Aorta (tissue), 5 donors: ENCODE results near the gene KCNIP3. TPM values are rescaled to one million over a fixed set of nuclear protein-coding genes. Genes with fewer than 3 reads are reported as not detected.

Source experiments
- ATAC-seq: fragments of 200-7000 bp; cut with Tn5 transposase; one replicate; pipeline ENCODE4 v1.9.1; 2022; ENCODE audit warnings: moderate library complexity; ENCODE audit not compliant: low FRiP score
- DNase-seq, 2 donors: peaks; one replicate each; pipeline ENCODE4 v3.0.0-alpha.2; 2020
- H3K27ac ChIP-seq, 2 donors: one replicate each; pipeline ENCODE4 v1.5.1; 2013; ENCODE audit warnings: low read length in 2 of 2, mild to moderate bottlenecking in 2 of 2, moderate library complexity in 2 of 2, control low read depth in 1 of 2, inconsistent platforms in 1 of 2, low read depth in 1 of 2
- H3K27me3 ChIP-seq, 2 donors: one replicate each; pipeline ENCODE4 v1.6.1; 2013; ENCODE audit warnings: control low read depth in 1 of 2, low read length in 1 of 2, mild to moderate bottlenecking in 1 of 2, moderate library complexity in 1 of 2; ENCODE audit not compliant: insufficient read depth in 2 of 2, control insufficient read depth in 1 of 2
- H3K36me3 ChIP-seq, 2 donors: one replicate each; pipeline ENCODE4 v1.6.1; 2013; ENCODE audit warnings: control low read depth in 1 of 2, low read length in 1 of 2, mild to moderate bottlenecking in 1 of 2; ENCODE audit not compliant: insufficient read depth in 2 of 2, control insufficient read depth in 1 of 2
- H3K4me1 ChIP-seq, 2 donors: one replicate each; pipeline ENCODE4 v1.6.1; 2013; ENCODE audit warnings: low read length in 2 of 2, control low read depth in 1 of 2, mild to moderate bottlenecking in 1 of 2, moderate library complexity in 1 of 2; ENCODE audit not compliant: insufficient read depth in 2 of 2, control insufficient read depth in 1 of 2
- H3K4me3 ChIP-seq, 2 donors: one replicate each; pipeline ENCODE4 v1.5.1; 2013; ENCODE audit warnings: low read length in 2 of 2, control low read depth in 1 of 2, mild to moderate bottlenecking in 1 of 2
- H3K9me3 ChIP-seq: one replicate; pipeline ENCODE4 v1.6.1; 2013; ENCODE audit warnings: mild to moderate bottlenecking, low read length; ENCODE audit not compliant: control insufficient read depth
- WGBS, 2 donors: extraction: QIAGEN DNeasy Blood & Tissue Kit; methylation state at CpG; one replicate each; pipeline ENCODE4 v1.1.7; 2013; 5-methylcytosine and 5-hydroxymethylcytosine counted together
- intact Hi-C, 2 donors: fragments of 100-400 bp; cut with DNase I; formaldehyde crosslinking; loops; one replicate each; pipeline versions ENCODE4 v1.14.2 to v1.15.0; 2022
- polyA plus RNA-seq, 2 donors: library from polyadenylated mRNA; stranded (reverse); fragments of 200-250 nt; gene quantifications; one replicate each; pipeline ENCODE4 v1.2.3, GENCODE V29; 2013
- total RNA-seq, 2 donors: library from RNA; stranded (reverse); fragmentation: NEBNext Ultra II Directional; extraction: Animal tissue kit (Norgen Biotek cat#: 25700); gene quantifications; one replicate each; pipeline ENCODE4 v1.2.1, GENCODE V29; 2021
- donor health status: healthy with polysubstance abuse.
- donor health status: Bipolar disorder and iron deficiency.
- donor health status: DM: no; HTN: no; CAD: no.
- donor health status: DM: no; HTN: no; CAD: no.
- donor health status: DM: yes; HTN: yes; CAD: no.

KCNIP3 gene
- total and polyA plus RNA-seq, 4 donors: 2.9 to 10.7 (median 7.7) TPM

- no peak overlapping the region for H3K27ac ChIP-seq
- no peaks in the 10 kb centered on the region for H3K9me3 ChIP-seq
- no peaks in the 10 kb centered on the region for H3K4me1 ChIP-seq
- H3K27me3 ChIP-seq: no peaks in the 10 kb centered on the region
- 91 to 94% methylated on average over 7 of the region's 7 CpGs for WGBS, 2 donors
- ATAC-seq (no peak), DNase-seq (peak in 1 of 2 donors; percentile 40)
- no peaks in the 10 kb centered on the region for H3K36me3 ChIP-seq
- intact Hi-C loops: no loop called here
- no peak overlapping the region for H3K4me3 ChIP-seq
Measured at GRCh38 chr2:95333056-95333455, 35.9 kb downstream of the KCNIP3 start.

DNA sequence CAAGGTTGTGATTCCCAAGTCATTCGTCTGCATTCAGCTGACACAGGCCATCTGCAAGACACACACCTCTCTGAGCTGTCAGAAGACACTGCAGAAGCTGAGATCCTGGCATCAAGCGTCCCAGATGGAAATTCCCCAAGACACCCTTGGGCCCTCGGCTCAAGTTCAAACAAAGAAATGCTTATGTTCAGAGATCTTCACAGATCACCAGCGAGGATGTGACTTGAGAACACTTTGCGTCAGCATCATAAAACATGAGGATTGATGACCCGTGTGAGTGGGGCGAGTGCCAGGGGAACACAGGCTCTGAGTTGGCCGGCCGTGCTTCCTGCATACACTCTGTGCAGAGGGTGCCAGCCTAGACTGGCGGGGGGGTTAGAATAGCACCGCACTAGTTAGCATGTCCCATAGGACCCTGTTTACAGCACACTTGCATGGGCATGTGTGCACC is 36.8 kb downstream of the KCNIP3 start:
- Histone ChIP-seq H3K36me3 (no peaks in the 10 kb centered on the region), H3K4me3 (no peak overlapping the region), H3K27me3 (no peaks in the 10 kb centered on the region), H3K27ac (no peak overlapping the region), H3K9me3 (no peaks in the 10 kb centered on the region), H3K4me1 (no peaks in the 10 kb centered on the region)
- ATAC-seq (no peak), DNase-seq (peak; percentile 37 to 81)
- intact Hi-C loops: no loop called here
- WGBS, 2 donors: 8 to 40% methylated on average over 11 of the region's 11 CpGs

DNA sequence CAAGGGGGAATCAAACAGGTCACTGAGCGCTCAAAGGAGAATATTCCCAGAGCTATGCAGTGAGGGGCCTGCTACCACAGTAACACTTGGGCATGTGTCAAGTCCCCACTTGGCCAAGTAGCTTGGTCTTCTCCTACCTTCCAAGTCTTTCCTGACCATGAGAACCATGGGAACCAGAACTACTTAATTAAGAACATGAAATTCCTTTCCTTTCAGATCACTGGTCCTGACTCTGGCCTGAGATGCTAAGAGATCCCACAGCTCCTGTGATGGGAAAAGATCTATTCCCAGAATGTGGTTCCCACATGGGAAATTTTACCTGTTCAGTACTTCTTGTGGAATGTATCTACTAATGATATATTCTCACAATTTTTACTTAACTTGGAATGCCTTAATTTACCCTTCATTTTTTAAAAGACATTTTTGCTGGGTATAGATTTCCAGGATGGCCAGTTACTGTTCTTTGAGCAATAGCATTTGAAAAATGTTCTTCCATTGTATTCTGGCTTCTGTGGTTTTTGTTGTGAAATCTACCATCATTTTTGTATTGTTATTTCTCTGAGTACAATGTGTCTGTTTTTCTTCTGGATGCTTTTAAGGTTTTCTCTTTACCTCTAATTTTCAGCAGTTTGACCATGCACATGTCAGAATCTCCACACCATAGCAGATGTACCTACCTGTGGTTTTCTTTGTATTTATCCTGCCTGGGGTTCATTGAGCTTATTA is 37.9 kb downstream of the KCNIP3 start:
- no peaks in the 10 kb centered on the region for H3K9me3 ChIP-seq
- WGBS, 2 donors: 96 to 100% methylated on average over 1 of the region's 1 CpG
- no peaks in the 10 kb centered on the region for H3K4me1 ChIP-seq
- no peaks in the 10 kb centered on the region for H3K27me3 ChIP-seq
- H3K27ac ChIP-seq: no peak overlapping the region
- intact Hi-C loops: no loop called here
- no peak overlapping the region for H3K4me3 ChIP-seq
- DNase-seq (no peak), ATAC-seq (no peak)
- H3K36me3 ChIP-seq: no peaks in the 10 kb centered on the region

- no peaks in the 10 kb centered on the region for H3K4me1 ChIP-seq
- H3K27ac ChIP-seq: no peak overlapping the region
- intact Hi-C loops: no loop called here
- ATAC-seq: no peak
- no peaks in the 10 kb centered on the region for H3K27me3 ChIP-seq
- no peak overlapping the region for H3K4me3 ChIP-seq
- H3K36me3 ChIP-seq: no peaks in the 10 kb centered on the region
- no peaks in the 10 kb centered on the region for H3K9me3 ChIP-seq
- no peak for DNase-seq
- WGBS, 2 donors: 22 to 43% methylated on average over 2 of the region's 2 CpGs
Measured at GRCh38 chr2:95336406-95336805, 39.3 kb downstream of the KCNIP3 start.

- intact Hi-C loops: no loop called here
- DNase-seq (peak in 1 of 2 donors; percentile 55), ATAC-seq (no peak)
- Histone ChIP-seq H3K4me3 (no peak overlapping the region), H3K9me3 (no peaks in the 10 kb centered on the region), H3K36me3 (no peaks in the 10 kb centered on the region), H3K27me3 (no peaks in the 10 kb centered on the region), H3K27ac (no peak overlapping the region), H3K4me1 (no peaks in the 10 kb centered on the region)
- 76 to 80% methylated on average over 7 of the region's 7 CpGs for WGBS, 2 donors
Measured at GRCh38 chr2:95337829-95338228, 40.7 kb downstream of the KCNIP3 start.

DNA sequence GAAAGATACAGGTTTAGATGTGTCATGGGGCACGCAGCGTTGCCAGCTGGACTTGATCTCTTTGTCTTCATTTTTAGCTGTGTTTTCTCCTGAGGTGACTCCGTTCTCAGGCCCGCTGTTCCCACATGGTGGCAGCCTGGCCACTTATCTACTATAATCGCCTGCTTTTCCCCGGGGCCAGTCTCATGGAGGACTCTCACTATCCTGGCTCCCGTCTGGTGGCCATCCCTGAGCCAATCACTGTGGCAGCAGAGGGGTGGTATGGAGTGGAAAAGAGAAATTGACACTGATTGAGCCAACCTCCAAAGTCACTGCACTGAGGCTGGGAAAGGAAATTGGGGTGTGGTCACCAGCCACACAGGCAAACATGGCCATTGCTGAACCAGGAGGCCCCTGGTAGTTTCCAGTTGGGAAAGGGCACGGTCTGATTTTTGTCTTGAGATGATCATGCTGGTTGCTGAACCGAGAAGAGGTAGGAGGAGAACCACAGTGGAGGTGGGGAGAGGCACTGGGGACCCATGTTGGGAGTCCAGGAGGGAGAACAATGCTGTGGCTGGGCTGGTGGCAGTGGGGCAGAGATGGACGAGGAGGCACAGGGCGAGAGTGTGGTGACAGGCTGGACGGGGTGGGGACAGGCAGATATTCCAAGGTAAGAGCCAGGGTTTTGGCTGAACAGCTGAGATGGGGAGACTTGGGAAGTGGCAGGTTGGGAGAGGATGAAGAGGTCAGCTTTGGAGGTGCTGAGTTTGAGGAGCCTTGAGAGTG is 45.6 kb downstream of the KCNIP3 start:
- Histone ChIP-seq H3K4me3 (no peak overlapping the region), H3K9me3 (no peaks in the 10 kb centered on the region), H3K36me3 (no peaks in the 10 kb centered on the region), H3K4me1 (no peaks in the 10 kb centered on the region), H3K27ac (no peak overlapping the region), H3K27me3 (no peaks in the 10 kb centered on the region)
- DNase-seq (peak in 1 of 2 donors; percentile 49), ATAC-seq (no peak)
- intact Hi-C loops: no loop called here
- WGBS, 2 donors: 91 to 92% methylated on average over 12 of the region's 12 CpGs

- H3K4me1 ChIP-seq: no peaks in the 10 kb centered on the region
- intact Hi-C loops: no loop called here
- no peaks in the 10 kb centered on the region for H3K27me3 ChIP-seq
- ATAC-seq: no peak
- H3K9me3 ChIP-seq: no peaks in the 10 kb centered on the region
- H3K27ac ChIP-seq: no peak overlapping the region
- H3K36me3 ChIP-seq: no peaks in the 10 kb centered on the region
- peak in 1 of 2 donors; percentile 33 for DNase-seq
- no peak overlapping the region for H3K4me3 ChIP-seq
- WGBS, 2 donors: 92% methylated on average over 7 of the region's 7 CpGs
Measured at GRCh38 chr2:95343429-95344214, 46.5 kb downstream of the KCNIP3 start.

DNA sequence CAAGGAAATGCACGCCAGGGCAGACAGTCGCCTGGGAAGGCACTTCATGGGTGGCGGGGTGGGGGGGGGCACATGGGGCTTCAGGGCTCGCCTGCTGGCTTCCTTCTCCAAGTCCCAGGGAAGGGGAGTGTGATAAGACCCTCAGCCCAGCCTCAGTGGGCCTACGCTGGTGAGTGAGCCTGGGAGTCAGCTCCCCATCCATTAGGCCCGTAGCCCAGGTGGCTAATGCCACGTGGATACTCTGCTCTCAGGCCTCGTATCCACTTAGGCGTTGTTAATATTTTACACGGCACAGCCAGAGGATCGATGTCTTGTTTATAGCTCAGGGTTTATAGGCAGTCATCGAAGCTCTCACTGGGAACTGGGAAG is 47.1 kb downstream of the KCNIP3 start:
- no peaks in the 10 kb centered on the region for H3K9me3 ChIP-seq
- H3K27me3 ChIP-seq: no peaks in the 10 kb centered on the region
- no peaks in the 10 kb centered on the region for H3K36me3 ChIP-seq
- ATAC-seq (no peak), DNase-seq (peak in 1 of 2 donors; percentile 55)
- 89% methylated on average over 12 of the region's 12 CpGs for WGBS, 2 donors
- no peaks in the 10 kb centered on the region for H3K4me1 ChIP-seq
- no peak overlapping the region for H3K4me3 ChIP-seq
- intact Hi-C loops: no loop called here
- H3K27ac ChIP-seq: no peak overlapping the region
